Body of pancreas (tissue), 4 donors: Measurements from ENCODE around the gene TOP1.

ENCODE experiments used
- CTCF ChIP-seq, 7 experiments: fragments of 450-650 bp in 4 of 7; fragments of 200-600 bp in 3 of 7; sonication (generic) in 3 of 7; IDR thresholded peaks; one replicate each; pipeline ENCODE4 v1.5.1; 2016 to 2019; ENCODE audit warnings: antibody characterized with exemption in 7 of 7
- POLR2A ChIP-seq, 3 donors: fragments of 450-650 bp; IDR thresholded peaks; one replicate each; pipeline ENCODE4 v1.6.1; 2016; ENCODE audit warnings: antibody characterized with exemption in 3 of 3, mild to moderate bottlenecking in 2 of 3

DNA sequence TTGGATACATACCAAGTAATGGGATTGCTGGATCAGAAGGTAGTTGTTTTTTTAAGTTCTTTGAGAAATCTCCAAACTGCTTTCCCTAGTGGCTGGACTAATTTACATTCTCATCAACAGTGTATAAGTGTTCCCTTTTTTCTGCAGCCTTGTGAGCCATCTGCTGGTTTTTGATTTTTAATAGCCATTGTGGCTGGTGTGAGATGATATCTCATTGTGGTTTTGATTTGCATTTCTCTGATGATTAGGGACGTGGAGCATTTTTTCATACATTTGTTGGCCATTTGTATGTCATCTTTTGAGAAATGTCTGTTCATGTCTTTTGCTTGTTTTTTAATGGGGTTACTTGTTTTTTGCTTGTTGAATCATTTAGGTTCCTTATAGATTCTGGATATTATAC lies 34.8 kb downstream of the TOP1 start:
- TF ChIP-seq CTCF (IDR thresholded peaks at IDR 0.05) (no peak), POLR2A (IDR thresholded peaks at IDR 0.05) (no peak)
